MCF 10A (cell line): ENCODE results near the gene LENEP. TPM values are rescaled to one million over a fixed set of nuclear protein-coding genes. Genes with fewer than 3 reads are reported as not detected.

Source experiments
- BruUV-seq: library from RNA; stranded (reverse); fragments of 400-500 nt; replicated peaks from 2 replicates; lab custom pipeline; 2021; lab: Mats Ljungman, UMichigan
- CTCF ChIA-PET: fragments of 300-600 bp; sonication (Branson Sonifier 250); formaldehyde crosslinking; extraction: SDS; loops from one replicate; lab custom pipeline; 2021; ENCODE audit warnings: antibody characterized with exemption, inconsistent platforms; lab: Yijun Ruan, JAX
- POLR2A ChIA-PET: fragments of 300-600, 350-650 bp; sonication (Branson Sonifier 250); formaldehyde crosslinking; extraction: SDS; loops from one replicate; lab custom pipeline; 2020; ENCODE audit warnings: antibody characterized with exemption, inconsistent platforms; lab: Yijun Ruan, JAX
- DNase-seq: peaks from one replicate; pipeline ENCODE4 v3.0.0-alpha.2; 2018; ENCODE audit not compliant: unreplicated experiment
- H3K27ac Mint-ChIP-seq: one replicate; pipeline ENCODE4 v1.8.0; 2022; ENCODE audit warnings: mild to moderate bottlenecking, low read depth, mixed read lengths; ENCODE audit not compliant: unreplicated experiment
- H3K27me3 Mint-ChIP-seq: one replicate; pipeline ENCODE4 v1.8.0; 2022; ENCODE audit warnings: mixed read lengths; ENCODE audit not compliant: insufficient read depth, unreplicated experiment
- H3K36me3 Mint-ChIP-seq: one replicate; pipeline ENCODE4 v1.8.0; 2022; ENCODE audit warnings: mild to moderate bottlenecking, moderate library complexity, mixed read lengths; ENCODE audit not compliant: insufficient read depth, unreplicated experiment
- H3K4me1 Mint-ChIP-seq: one replicate; pipeline ENCODE4 v1.8.0; 2022; ENCODE audit warnings: mixed read lengths; ENCODE audit not compliant: insufficient read depth, unreplicated experiment
- H3K4me3 Mint-ChIP-seq: one replicate; pipeline ENCODE4 v1.8.0; 2022; ENCODE audit warnings: mild to moderate bottlenecking, moderate library complexity, mixed read lengths; ENCODE audit not compliant: unreplicated experiment
- H3K9me3 Mint-ChIP-seq: one replicate; pipeline ENCODE4 v1.8.0; 2022; ENCODE audit warnings: mixed read lengths; ENCODE audit not compliant: unreplicated experiment
- intact Hi-C: fragments of 100-400 bp; cut with micrococcal nuclease; formaldehyde crosslinking; loops from 2 replicates; pipeline ENCODE4 v1.14.1; 2022
- total RNA-seq: library from RNA; stranded (reverse); gene quantifications from 2 replicates; pipeline ENCODE4 v1.2.3, GENCODE V29; 2022
- TF ChIP-seq, protein P1 (sequence below): fragments of 200-600 bp; IDR thresholded peaks from one replicate; pipeline ENCODE4 v1.8.0; 2022; ENCODE audit warnings: antibody characterized with exemption, mild to moderate bottlenecking; ENCODE audit not compliant: unreplicated experiment

Gene LENEP
- total RNA-seq, 1 experiment from 2014 or later, result not detected

- BruUV-seq, result no TSS peak
- ChIA-PET POLR2A (interaction anchor here (0.6 to 41.1 kb wide), 14 partner anchors 11 to 1043 kb away, joined by 3 to 1917 read pairs (median 6); partner anchors contain the start of genes ADAM15, CKS1B, EFNA3 and FLAD1), CTCF (interaction anchor here (0.8 to 2.5 kb wide), 14 partner anchors 9 to 80 kb away, joined by 3 to 24 read pairs (median 4); partner anchors contain the start of genes ADAM15 and PYGO2)
- H3K36me3 Mint-ChIP-seq, result peaks cover 29% of the 10 kb centered on the region
- DNase-seq, result peak; percentile 91
- intact Hi-C loops, result no loop called here
- peak overlapping the region; percentile 90 for H3K4me3 Mint-ChIP-seq
- peak overlapping the region; percentile 97 for H3K27ac Mint-ChIP-seq
- peaks cover 63% of the 10 kb centered on the region for H3K4me1 Mint-ChIP-seq
- TF ChIP-seq, protein P1, sequence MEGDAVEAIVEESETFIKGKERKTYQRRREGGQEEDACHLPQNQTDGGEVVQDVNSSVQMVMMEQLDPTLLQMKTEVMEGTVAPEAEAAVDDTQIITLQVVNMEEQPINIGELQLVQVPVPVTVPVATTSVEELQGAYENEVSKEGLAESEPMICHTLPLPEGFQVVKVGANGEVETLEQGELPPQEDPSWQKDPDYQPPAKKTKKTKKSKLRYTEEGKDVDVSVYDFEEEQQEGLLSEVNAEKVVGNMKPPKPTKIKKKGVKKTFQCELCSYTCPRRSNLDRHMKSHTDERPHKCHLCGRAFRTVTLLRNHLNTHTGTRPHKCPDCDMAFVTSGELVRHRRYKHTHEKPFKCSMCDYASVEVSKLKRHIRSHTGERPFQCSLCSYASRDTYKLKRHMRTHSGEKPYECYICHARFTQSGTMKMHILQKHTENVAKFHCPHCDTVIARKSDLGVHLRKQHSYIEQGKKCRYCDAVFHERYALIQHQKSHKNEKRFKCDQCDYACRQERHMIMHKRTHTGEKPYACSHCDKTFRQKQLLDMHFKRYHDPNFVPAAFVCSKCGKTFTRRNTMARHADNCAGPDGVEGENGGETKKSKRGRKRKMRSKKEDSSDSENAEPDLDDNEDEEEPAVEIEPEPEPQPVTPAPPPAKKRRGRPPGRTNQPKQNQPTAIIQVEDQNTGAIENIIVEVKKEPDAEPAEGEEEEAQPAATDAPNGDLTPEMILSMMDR, result no peak
- H3K27me3 Mint-ChIP-seq, result no peaks in the 10 kb centered on the region
- H3K9me3 Mint-ChIP-seq, result no peaks in the 10 kb centered on the region
Observed at GRCh38 chr1:155005076-155006011, 12.0 kb downstream of the LENEP start.

DNA sequence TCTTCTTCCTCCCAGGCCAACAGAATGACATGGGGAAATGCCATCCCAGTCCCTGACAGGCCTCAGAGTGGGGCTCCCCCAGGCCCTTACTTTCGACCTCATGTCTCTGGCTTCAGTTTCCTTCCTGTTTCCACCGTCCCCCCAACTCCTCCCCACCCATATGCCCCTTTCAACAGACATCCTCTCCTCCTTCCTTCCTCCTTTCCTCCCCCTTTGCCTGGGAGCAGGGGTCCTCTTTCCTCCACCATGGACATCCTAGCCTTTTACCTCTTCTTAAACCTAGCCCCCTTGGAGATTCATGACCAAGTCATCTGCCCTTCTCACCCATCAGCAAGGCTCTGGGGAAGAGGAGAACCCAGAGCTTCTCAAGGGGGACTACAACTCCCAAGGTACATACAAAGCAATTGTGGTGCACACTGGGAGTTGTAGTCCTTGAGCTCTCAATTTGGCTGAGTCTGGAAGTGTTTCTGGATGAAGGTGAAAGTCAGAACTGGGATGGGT, 13.3 kb downstream of the LENEP start:
- Mint-ChIP-seq H3K9me3 (no peaks in the 10 kb centered on the region), H3K36me3 (peaks cover 35% of the 10 kb centered on the region), H3K4me3 (peak overlapping the region; percentile 90), H3K27ac (peak overlapping the region; percentile 97), H3K27me3 (no peaks in the 10 kb centered on the region), H3K4me1 (peaks cover 69% of the 10 kb centered on the region)
- ChIA-PET CTCF (interaction anchor here (0.9 to 1.8 kb wide), 8 partner anchors 10 to 79 kb away, joined by 3 to 19 read pairs (median 4); partner anchors contain the start of genes ADAM15 and PYGO2), POLR2A (interaction anchor here (0.6 to 41.1 kb wide), 6 partner anchors 9 to 44 kb away, joined by 3 to 1917 read pairs (median 10); partner anchors contain the start of genes ADAM15, CKS1B, FLAD1 and PBXIP1)
- intact Hi-C loops, result no loop called here
- DNase-seq, result no peak
- TF ChIP-seq, protein P1, result no peak
- BruUV-seq, result no TSS peak

GRCh38 chr1:155007251-155007828, 14.0 kb downstream of the LENEP start:
- Mint-ChIP-seq H3K27me3 (no peaks in the 10 kb centered on the region), H3K27ac (peak overlapping the region; percentile 87), H3K4me1 (peaks cover 76% of the 10 kb centered on the region), H3K4me3 (peak overlapping the region; percentile 84), H3K9me3 (no peaks in the 10 kb centered on the region), H3K36me3 (peaks cover 38% of the 10 kb centered on the region)
- CTCF ChIA-PET, result interaction anchor here (0.6 to 2.4 kb wide), 13 partner anchors 9 to 339 kb away, joined by 3 to 10 read pairs (median 4); partner anchors contain the start of genes FLAD1 and KRTCAP2
- no TSS peak for BruUV-seq
- DNase-seq, result no peak
- TF ChIP-seq, protein P1, result no peak
- intact Hi-C loops, result no loop called here
- POLR2A ChIA-PET, result interaction anchor here (0.6 to 41.1 kb wide), 9 partner anchors 8 to 238 kb away, joined by 3 to 1917 read pairs (median 5); partner anchors contain the start of genes ADAM15, CKS1B, FLAD1 and PBXIP1
